ENCODE data around the gene PPP1R36. TPM values are rescaled to one million over a fixed set of nuclear protein-coding genes. Genes with fewer than 3 reads are reported as not detected.
"Not testable (repeated sequence)": the region's sequence is repeated elsewhere in the genome, so short reads cannot be mapped to it uniquely, and the experiment has no call there.

Gene PPP1R36
- total and polyA plus RNA-seq, 7 donors, result 1.1 to 8.6 (median 2.3) TPM; not detected in 2

DNA sequence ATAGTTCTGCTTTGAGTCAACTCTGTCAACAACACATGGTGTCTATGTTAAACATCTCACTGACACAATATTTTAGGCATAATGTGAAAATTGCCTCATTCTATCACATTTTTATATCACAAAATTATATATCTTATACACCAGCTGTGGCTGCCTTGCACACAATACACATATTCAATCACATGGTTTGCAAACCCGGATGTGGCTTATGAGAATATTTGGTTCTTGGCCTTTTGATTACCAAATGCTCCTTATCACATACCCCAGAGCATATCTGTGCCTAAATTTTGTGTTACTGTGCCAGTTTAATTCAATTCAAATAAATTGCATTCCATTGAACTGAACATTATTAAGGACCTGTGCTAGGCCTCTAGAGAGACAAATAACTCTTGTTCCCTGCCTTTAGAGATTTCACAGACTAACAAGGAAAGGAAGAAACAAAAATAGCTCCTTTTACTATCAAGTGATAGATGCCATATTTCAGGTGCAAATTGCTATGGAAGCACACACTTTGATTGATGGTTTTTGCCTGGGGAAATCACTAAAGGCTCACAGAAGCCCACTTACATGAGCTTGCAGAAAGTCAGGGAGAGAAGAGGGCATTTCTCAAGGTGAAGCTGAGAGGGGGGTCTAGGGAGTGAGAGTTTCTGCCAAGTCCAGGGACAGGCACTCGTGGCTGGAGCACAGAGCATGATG lies 63.4 kb downstream of the PPP1R36 start:
- DNase-seq, result no peak
- Histone ChIP-seq H3K27ac (peak overlapping the region; percentile 62 to 81 (median 78)), H3K4me1 (peaks cover 0 to 48% (median 30%) of the 10 kb centered on the region in 4 donors), H3K36me3 (no peaks in the 10 kb centered on the region), H3K9me3 (no peaks in the 10 kb centered on the region), H3K27me3 (no peaks in the 10 kb centered on the region), H3K4me3 (no peak overlapping the region)
- intact Hi-C loops (cut with DNase I), result loop anchor here (5.0 kb wide), 1 partner anchor 46 kb away; no protein-coding TSS in a partner anchor
- no peak for TF ChIP-seq EP300 (IDR thresholded peaks at IDR 0.05)
- TF ChIP-seq POLR2A (IDR thresholded peaks at IDR 0.05), result no peak
- TF ChIP-seq, protein P1, sequence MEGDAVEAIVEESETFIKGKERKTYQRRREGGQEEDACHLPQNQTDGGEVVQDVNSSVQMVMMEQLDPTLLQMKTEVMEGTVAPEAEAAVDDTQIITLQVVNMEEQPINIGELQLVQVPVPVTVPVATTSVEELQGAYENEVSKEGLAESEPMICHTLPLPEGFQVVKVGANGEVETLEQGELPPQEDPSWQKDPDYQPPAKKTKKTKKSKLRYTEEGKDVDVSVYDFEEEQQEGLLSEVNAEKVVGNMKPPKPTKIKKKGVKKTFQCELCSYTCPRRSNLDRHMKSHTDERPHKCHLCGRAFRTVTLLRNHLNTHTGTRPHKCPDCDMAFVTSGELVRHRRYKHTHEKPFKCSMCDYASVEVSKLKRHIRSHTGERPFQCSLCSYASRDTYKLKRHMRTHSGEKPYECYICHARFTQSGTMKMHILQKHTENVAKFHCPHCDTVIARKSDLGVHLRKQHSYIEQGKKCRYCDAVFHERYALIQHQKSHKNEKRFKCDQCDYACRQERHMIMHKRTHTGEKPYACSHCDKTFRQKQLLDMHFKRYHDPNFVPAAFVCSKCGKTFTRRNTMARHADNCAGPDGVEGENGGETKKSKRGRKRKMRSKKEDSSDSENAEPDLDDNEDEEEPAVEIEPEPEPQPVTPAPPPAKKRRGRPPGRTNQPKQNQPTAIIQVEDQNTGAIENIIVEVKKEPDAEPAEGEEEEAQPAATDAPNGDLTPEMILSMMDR (IDR thresholded peaks at IDR 0.05), result no peak
- TF ChIP-seq POLR2AphosphoS5 (IDR thresholded peaks at IDR 0.05), result no peak
- WGBS, 2 donors, result 45 to 76% methylated on average over 2 of the region's 2 CpGs

GRCh38 chr14:64614166-64614565 lies 64.4 kb downstream of the PPP1R36 start:
- H3K27ac ChIP-seq, result peak overlapping the region in 3 of 4 donors; percentile 77 to 81 (median 78)
- no peaks in the 10 kb centered on the region for H3K36me3 ChIP-seq
- H3K4me1 ChIP-seq, result peaks cover 0 to 48% (median 30%) of the 10 kb centered on the region in 4 donors
- DNase-seq, result no peak
- intact Hi-C loops (cut with DNase I), result loop anchor here (5.0 kb wide), 1 partner anchor 47 kb away; no protein-coding TSS in a partner anchor
- H3K4me3 ChIP-seq, result no peak overlapping the region
- H3K27me3 ChIP-seq, result no peaks in the 10 kb centered on the region
- TF ChIP-seq, protein P1 (IDR thresholded peaks at IDR 0.05), result no peak
- TF ChIP-seq EP300 (IDR thresholded peaks at IDR 0.05) (no peak), POLR2AphosphoS5 (IDR thresholded peaks at IDR 0.05) (no peak), POLR2A (IDR thresholded peaks at IDR 0.05) (no peak)
- H3K9me3 ChIP-seq, result no peaks in the 10 kb centered on the region
- WGBS, 2 donors, result 79 to 82% methylated on average over 2 of the region's 2 CpGs

GRCh38 chr14:64614805-64615391 lies 65.1 kb downstream of the PPP1R36 start:
- H3K4me3 ChIP-seq, result no peak overlapping the region
- intact Hi-C loops (cut with DNase I), result loop anchor here (5.0 kb wide), 1 partner anchor 48 kb away; no protein-coding TSS in a partner anchor
- 50 to 62% methylated on average over 7 of the region's 7 CpGs for WGBS, 2 donors
- H3K27ac ChIP-seq, result peak overlapping the region in 3 of 4 donors; percentile 77 to 81 (median 78)
- no peaks in the 10 kb centered on the region for H3K36me3 ChIP-seq
- peaks cover 0 to 48% (median 30%) of the 10 kb centered on the region in 4 donors for H3K4me1 ChIP-seq
- H3K27me3 ChIP-seq, result no peaks in the 10 kb centered on the region
- TF ChIP-seq POLR2A (IDR thresholded peaks at IDR 0.05) (no peak), POLR2AphosphoS5 (IDR thresholded peaks at IDR 0.05) (no peak), EP300 (IDR thresholded peaks at IDR 0.05) (no peak)
- TF ChIP-seq, protein P1 (IDR thresholded peaks at IDR 0.05), result no peak
- DNase-seq, result no peak
- no peaks in the 10 kb centered on the region for H3K9me3 ChIP-seq

DNA sequence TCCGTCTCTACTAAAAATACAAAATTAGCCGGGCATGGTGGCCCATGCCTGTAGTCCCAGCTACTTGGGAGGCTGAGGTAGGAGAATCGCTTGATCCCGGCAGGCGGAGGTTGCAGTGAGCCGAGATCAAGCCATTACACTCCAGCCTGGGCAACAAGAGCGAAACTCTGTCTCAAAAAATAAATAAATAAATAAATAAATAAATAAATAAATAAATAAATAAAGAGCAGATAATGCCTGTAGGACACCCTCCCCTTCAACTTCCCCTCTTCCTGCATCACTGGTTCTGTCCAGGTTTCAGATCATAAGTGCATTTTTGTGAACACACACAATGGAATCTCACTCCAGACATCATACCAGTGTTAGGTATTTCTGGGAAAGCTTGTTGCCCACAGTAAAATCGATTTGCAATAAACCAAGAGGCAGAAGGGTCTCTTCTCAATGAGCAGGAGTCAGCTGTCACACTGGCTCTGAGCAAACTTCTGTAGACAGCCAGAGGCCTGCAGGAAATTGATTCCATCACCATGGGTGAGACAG lies 68.2 kb downstream of the PPP1R36 start:
- intact Hi-C loops (cut with DNase I); H3K27ac ChIP-seq; H3K27me3 ChIP-seq; DNase-seq; H3K9me3 ChIP-seq; H3K4me3 ChIP-seq; H3K36me3 ChIP-seq: not testable (repeated sequence)
- 89 to 95% methylated on average over 8 of the region's 8 CpGs for WGBS, 2 donors
- H3K4me1 ChIP-seq, result peaks cover 0 to 22% (median 10%) of the 10 kb centered on the region in 4 donors

DNA sequence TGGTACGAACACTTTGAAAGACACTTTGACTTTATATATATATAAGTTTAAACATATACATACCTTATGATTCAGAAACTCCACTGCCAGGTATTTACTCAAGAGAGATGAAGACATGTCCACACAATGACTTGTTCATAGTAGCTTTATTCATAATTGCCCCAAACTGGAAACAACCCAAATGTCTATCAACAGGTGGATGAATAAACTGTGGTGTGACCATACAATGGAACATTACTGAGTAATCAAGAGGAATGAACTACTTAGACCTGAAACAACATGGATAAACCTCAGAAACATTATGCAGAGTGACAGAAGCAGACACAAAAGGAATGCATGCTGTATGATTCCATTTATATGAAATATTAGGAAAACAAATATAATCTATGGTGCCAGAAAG lies 71.1 kb downstream of the PPP1R36 start:
- no peak overlapping the region for H3K4me3 ChIP-seq
- DNase-seq, result no peak
- no peaks in the 10 kb centered on the region for H3K27me3 ChIP-seq
- no peak for TF ChIP-seq POLR2AphosphoS5 (IDR thresholded peaks at IDR 0.05)
- TF ChIP-seq EP300 (IDR thresholded peaks at IDR 0.05), result no peak
- TF ChIP-seq POLR2A (IDR thresholded peaks at IDR 0.05), result no peak
- TF ChIP-seq, protein P1 (IDR thresholded peaks at IDR 0.05), result no peak
- no peak overlapping the region for H3K27ac ChIP-seq
- no peaks in the 10 kb centered on the region for H3K9me3 ChIP-seq
- H3K36me3 ChIP-seq, result no peaks in the 10 kb centered on the region
- peaks cover 0 to 10% (median 7%) of the 10 kb centered on the region in 4 donors for H3K4me1 ChIP-seq
- 77 to 79% methylated on average over 1 of the region's 1 CpG for WGBS, 2 donors
- intact Hi-C loops (cut with DNase I), result no loop called here

Measured in sigmoid colon (tissue), 7 donors.